Measurements from ENCODE around the gene CDK5RAP3. TPM values are rescaled to one million over a fixed set of nuclear protein-coding genes. Genes with fewer than 3 reads are reported as not detected.
"Not testable (repeated sequence)": the region's sequence is repeated elsewhere in the genome, so short reads cannot be mapped to it uniquely, and the experiment has no call there.

The CDK5RAP3 gene
- total RNA-seq, 1 experiment from 2014 or later, result 53.4 TPM

DNA sequence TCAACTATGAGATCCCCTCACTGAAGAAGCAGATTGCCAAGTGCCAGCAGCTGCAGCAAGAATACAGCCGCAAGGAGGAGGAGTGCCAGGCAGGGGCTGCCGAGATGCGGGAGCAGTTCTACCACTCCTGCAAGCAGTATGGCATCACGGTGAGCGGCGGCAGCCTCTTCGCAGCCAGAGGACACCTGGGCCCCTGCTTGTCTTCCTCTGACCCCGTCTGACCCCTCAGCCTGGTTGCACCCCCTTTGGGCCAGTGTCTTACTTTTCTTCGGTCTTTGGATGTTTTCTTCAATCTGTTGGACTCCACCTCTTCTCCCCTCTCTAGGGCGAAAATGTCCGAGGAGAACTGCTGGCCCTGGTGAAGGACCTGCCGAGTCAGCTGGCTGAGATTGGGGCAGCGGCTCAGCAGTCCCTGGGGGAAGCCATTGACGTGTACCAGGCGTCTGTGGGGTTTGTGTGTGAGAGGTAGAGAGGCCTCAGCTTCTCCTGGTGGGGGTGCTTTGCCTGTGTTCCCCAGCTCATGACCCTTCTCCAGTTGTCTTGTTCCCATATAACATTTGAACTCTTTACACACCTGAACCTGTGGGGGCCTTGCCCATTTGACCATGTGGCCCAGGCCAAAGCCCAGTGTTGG is 4.4 kb downstream of the CDK5RAP3 start:
- DNase-seq (ENCODE audit: low spot score), result no peak

DNA sequence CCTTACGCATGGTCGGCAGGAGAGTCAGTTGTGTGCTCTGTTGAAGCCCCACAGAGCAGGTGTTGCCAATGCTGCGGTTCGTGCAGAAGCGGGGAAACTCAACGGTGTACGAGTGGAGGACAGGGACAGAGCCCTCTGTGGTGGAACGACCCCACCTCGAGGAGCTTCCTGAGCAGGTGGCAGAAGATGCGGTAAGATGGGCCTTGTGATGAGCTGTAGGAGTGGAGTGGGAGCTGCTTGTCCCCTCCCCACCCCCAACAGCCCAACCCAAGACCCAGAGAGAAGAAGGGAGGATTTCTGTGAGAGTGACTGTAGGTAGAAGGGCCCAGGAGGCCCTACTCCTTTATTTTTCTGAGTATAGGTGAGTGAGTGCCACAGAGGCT is 4.9 kb downstream of the CDK5RAP3 start:
- no peak for DNase-seq (ENCODE audit: low spot score)

DNA sequence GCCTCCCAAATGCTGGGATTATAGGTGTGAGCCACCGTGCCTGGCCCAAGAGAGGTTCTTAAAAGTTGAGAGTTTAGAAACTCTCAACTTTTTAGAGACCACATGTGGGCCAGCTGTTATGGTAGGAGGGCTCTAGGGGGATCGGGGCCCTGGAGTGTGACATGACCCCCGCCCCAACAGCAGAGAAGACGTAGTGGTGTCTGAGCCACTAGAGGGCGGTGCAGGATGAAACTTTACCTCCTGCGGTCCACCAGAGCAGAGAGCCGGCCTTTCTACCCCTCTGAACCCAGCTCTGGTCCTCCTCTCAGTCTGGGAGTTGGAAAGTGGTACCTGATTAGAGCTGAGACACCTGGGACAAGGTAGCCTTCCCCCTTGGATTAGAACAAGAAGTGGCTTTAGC is 7.4 kb downstream of the CDK5RAP3 start:
- peak; percentile 54 for DNase-seq (ENCODE audit: low spot score)

DNA sequence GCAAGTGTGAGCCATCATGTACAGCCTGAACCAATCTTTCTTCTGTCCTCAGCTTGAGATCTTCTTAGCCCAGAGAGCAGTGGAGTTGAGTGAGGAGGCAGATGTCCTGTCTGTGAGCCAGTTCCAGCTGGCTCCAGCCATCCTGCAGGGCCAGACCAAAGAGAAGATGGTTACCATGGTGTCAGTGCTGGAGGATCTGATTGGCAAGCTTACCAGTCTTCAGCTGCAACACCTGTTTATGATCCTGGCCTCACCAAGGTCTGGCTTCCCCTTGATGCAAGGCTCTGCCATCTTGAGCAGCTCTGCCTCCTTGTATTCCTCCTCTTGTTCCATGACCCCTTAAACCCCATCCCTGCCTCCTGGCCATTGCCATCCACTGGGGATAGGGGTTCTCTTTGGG is 9.6 kb downstream of the CDK5RAP3 start:
- no peak for DNase-seq (ENCODE audit: low spot score)

DNA sequence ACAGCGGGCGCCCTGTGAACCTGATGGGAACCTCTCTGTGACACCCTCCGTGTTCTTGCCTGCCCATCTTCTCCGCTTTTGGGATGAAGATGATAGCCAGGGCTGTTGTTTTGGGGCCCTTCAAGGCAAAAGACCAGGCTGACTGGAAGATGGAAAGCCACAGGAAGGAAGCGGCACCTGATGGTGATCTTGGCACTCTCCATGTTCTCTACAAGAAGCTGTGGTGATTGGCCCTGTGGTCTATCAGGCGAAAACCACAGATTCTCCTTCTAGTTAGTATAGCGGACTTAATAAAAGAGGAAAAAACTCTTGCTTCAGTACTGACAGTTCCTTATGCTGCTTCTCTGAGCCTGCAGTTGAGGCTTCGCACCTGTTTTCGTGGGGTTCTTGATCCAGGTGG is 10.5 kb downstream of the CDK5RAP3 start:
- no peak for DNase-seq (ENCODE audit: low spot score)

DNA sequence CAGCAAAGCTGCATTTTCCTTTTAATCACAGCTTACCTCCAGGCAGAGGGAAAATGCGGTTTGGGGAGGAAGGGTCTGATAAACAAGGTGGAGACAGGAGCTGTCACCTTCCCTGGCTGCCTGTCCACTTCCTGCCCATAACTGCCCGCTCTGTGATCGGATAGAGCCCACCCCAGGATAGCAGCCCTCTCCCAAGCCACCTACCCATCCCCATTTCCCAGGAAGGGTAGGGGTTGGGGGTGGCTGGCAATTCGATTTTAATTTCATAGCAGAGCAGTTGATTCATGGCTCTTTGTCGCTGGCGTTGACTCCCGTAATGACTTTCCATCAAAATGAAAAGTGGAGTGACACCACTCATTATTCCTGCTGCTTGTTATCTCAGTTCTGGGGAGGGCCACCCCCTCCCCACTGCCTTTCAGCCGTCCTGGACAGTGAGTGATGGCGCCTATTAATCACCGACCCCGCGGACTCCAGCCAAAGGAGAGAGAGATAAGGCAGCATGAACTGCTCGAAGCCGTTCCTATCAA is 11.2 kb downstream of the CDK5RAP3 start:
- no peak for DNase-seq (ENCODE audit: low spot score)

DNA sequence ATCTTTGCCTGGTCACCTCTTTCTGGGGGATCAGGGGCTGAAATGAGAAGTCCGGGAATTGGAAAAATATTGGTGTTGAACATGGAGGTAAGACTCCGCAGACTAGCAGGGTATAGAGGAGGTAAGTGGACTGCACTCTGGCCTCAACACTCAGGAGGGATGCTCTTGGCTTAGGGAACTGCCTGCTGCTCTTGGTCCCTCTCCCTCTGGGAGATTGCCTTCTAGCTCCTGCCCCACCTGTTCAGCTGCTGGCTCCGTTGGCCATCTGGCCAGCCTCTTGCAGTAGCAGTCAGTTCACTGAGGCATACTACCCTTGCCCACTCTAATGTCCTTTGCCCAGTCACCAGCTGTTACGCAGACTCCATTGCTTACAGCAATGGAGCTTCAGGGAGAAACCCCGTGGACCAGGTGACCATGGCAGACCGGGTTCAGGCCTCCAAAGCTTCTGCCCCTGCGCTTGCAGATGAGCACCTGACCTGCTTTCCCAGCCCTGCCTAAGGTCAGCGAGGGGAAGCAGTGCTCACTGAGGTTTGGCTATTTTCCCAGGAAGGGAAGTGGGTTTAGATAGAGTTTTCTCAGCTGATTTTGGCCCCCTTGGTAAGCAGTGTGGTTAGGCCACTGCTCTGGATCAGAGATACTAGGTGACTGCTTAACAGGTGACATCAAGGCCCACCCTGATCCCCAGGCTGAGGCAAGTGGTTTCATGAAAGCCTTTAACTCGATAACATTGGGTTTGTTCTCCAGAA is 11.9 kb downstream of the CDK5RAP3 start:
- DNase-seq (ENCODE audit: low spot score), result no peak

DNA sequence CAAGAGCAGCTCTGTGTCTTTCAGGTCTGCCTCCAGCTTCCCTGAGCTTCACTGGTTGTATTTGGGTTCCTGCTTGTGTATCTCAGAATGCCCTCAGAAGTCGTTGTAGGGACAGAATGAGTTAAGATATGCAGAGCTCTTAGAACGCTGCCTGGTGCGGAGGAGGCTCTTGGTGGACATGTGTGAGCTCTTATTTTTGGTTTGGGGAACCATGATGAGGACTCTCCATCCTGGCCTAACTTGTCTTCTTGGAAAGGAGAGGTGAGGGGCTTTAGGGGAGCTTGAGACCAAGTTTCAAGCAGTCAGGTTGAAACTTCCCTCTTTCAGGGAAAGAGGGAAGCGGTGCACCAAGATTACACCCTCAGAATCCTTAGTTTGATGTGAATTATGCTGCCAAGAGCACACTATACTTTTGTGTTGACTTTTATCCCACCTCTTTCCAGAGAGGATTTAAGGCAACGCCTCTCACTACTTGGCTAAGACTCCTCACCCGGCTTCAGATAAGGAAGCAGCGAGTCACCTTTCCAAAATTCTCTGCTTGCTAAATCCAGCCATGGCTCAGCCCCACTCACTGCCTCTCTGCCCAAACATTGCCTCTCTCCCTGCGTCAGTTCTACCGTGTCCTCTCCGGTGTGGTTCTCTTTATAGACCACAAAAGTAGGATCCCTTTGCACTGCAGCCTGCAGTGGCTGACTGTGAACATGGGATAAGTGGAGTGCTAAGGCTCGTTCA is 12.7 kb downstream of the CDK5RAP3 start:
- no peak for DNase-seq (ENCODE audit: low spot score)

DNA sequence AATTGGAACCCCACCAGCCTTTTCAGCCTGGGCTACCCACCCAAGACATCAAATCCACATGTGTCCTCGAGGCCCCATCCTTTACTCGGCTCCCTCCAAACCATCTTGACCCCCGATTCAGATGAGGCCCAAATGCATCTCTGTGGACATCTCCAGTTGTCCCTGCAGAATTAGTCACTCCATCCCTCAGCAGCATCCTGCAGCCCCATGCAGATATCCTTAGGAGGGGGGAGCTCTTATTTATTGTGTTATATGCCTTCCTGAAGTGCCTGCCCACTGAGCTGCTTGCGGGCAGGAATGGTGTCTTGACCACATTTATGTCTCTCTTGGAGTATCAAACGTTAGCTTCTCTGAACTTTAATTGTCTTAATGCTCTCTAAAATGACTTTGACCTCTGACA is 15.6 kb downstream of the CDK5RAP3 start:
- DNase-seq (ENCODE audit: low spot score), result no peak

DNA sequence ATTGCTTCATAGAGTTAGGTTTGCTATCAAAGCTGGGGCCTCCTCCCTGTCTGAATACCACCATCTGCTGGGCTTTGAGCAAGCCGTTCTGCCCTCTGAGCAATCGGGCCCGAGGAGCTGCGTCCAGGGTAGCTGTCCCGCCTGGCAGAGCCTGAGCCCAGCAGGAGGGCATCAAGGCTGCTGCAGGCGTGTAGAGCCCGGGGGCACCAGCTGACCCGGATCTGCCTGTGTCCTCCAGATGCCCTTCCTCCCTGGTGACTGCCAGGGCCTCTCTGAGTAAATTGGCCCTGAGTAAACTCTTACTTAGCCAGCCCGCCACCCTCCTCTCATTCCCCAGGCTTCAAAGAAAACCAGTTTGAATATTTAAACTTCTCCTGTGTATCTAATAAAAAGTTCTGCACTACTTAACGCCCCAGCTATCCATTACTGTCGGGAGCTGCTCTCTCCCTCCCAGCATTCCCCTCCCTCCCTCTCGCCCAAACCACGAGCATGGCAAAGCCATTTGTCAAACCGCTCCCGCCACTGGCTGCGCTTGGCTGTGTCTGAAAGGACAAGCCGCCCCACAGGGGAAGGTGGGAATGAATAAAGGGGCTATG is 16.4 kb downstream of the CDK5RAP3 start:
- DNase-seq (ENCODE audit: low spot score), result peak; percentile 55

DNA sequence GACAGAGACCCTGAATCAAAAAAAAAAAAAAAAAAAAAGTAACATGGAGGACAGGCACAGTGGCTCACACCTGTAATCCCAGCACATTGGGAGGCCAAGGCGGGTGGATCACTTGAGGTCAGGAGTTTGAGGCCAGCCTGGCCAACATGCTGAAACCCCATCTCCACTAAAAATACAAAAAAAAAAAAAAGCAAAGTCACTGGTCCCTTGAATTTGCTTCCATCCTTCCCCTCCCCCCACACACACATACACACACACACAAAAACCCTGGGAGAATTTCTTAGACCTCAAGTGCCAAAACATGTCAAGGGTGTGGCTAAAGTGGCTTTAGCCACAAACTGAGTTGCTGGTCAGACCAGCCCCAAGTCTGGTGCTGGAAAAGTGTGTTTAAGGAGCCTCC is 17.5 kb downstream of the CDK5RAP3 start:
- DNase-seq (ENCODE audit: low spot score), result not testable (repeated sequence)

DNA sequence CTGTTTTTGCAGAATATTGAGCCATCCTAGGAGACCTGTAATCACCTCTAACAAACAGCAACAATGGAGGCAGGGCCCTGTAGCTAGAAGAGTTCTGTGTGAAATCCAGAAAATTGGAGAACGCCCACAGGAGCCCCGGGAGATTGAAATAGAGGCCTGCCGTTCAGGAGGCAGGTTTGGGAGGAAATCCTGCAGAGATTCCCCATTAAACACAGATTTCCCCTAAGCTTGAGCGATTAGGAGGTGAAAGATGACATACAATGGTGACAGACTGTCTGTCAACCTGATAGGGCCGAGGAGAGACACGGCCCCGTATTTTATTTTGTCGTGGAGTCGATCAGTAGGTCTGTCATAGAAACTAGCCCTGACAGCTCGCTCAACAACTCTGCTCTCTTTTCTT is 18.2 kb downstream of the CDK5RAP3 start:
- DNase-seq (ENCODE audit: low spot score), result no peak

DNA sequence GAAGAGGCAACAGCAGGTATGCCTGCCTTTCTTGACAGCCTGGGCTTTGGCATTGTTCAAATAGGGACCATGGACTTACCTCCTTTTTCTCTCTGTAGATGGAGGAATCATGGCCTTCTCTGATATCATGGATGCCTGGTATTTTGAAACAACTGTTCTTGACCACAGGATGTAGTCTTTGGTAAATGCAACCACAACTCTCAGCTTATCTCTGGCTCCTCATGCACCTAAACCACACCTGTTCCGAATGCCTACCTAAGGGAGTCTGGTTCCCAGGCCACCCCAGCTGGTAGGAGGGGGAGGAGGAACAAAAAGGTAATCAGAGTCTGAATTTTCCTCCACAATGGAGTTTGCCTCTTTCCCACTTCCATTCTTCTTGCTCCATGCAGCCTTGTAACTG is 18.8 kb downstream of the CDK5RAP3 start:
- DNase-seq (ENCODE audit: low spot score), result no peak

DNA sequence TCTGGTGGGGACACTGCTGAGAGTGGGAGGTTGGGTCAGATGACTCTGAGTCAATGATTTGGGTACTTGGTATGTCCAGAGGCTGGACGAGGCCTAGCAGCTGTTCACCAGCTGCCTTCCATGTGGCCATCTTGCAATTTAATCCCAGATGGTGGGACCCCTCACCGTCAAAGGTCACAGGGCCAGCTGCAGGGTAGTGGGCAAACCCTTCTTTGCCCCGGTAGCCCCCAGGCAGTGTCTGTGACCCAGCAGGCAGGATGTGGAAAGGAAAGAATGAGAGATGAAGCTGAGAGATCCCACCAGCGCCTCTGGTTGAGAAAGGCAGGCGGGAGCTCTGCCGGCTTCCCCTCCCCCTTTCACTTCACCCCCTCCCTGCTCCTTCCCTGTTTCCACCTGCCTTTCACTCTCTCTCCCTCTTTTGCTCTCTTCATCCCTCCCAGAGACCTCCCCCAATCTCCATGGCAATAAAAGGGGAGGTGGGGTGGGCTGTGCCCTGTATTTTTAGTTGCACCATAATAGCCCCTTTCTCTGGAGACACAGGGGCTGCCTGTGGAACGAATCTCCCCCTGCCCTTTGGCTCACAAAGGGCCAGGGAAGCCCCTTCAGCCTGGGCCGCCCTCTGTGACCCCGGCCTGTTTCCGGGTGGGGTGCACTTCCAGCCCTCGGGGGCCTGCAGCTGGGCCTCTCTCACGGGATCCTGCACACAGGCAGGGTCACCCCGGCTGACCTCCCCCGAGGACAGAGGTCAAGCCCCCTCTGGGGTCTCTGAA is 20.2 kb downstream of the CDK5RAP3 start:
- DNase-seq (ENCODE audit: low spot score), result no peak

DNA sequence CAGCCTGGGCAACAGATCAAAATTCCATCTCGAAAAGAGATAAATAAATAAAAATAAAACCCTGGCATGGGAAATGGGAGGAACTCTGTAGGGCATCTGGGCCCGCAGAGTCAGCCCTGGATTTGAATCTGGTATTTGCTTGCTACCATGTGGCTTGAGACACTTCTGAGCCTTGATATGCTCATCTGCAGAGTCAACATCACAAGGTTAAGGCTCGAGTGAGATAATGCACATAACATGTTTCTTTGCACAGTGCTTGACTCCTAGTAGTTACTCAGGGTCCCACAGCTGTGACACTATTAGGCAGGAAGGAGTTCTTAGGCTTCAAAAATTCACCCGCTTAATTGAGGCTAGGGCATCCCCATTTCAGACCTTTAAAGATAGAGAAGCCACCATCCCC is 21.3 kb downstream of the CDK5RAP3 start:
- DNase-seq (ENCODE audit: low spot score), result no peak

DNA sequence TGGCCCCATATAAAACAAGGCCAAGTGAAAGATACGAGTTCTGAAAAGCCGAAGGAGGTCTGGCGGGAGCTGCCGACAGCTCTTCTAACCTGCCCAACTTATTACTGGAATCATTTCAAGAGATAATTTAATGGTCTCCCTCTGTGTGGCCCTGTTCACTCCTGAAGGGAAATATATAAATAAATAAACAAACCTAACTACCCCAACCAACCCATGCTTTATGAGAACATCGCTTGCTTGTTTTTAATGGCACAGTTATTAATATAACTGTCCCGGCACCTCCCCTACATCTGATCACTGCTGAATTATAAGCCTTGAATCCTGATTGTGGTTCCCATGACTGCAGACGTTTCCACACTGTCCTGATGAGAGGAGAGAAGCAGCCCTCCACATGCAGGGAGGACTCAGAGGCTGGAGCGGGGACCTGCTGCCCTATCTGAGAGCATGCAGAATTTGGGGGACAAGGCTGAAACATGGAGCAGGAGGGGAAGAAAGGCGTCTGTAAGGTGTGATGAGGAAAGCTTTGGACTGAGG is 22.2 kb downstream of the CDK5RAP3 start:
- DNase-seq (ENCODE audit: low spot score), result no peak

DNA sequence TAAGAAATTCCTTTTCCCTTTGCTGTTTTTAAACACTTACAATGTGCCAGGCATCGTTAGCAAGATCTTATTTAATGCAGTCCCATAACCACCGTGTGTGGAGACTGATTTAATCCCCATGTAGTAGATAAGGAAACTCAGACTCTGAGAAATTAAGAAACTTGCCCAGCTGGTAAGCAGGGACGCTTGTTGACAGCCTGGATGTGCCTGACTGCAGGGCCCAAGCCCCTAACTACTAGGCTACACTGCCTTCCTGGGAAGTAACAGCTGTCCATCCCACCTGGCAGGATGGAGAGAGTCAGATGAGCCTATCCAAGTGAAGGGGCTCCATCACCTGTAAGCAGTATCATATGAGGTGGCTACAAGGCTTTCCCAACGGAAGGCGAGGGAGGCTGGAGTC is 23.1 kb downstream of the CDK5RAP3 start:
- DNase-seq (ENCODE audit: low spot score), result no peak

DNA sequence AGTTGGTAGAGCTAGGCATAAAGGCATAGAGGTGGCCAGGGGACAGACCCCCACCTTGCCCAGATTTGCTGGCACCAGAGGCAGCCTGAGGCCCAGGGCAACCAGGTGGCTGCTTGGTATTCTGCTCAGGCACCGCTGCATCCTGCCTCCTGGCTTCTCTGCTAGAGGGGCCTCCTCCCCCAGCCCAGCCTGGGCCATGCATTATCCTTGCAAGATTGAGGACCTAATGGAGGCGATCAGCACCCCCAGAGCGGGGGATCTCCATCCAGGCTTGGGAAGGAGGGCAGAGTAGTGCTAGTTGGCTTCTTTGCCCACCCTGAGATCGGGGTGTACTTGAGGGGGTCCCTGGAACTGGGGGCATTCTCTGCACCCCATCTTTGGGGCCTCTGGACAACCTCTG is 23.8 kb downstream of the CDK5RAP3 start:
- DNase-seq (ENCODE audit: low spot score), result no peak

DNA sequence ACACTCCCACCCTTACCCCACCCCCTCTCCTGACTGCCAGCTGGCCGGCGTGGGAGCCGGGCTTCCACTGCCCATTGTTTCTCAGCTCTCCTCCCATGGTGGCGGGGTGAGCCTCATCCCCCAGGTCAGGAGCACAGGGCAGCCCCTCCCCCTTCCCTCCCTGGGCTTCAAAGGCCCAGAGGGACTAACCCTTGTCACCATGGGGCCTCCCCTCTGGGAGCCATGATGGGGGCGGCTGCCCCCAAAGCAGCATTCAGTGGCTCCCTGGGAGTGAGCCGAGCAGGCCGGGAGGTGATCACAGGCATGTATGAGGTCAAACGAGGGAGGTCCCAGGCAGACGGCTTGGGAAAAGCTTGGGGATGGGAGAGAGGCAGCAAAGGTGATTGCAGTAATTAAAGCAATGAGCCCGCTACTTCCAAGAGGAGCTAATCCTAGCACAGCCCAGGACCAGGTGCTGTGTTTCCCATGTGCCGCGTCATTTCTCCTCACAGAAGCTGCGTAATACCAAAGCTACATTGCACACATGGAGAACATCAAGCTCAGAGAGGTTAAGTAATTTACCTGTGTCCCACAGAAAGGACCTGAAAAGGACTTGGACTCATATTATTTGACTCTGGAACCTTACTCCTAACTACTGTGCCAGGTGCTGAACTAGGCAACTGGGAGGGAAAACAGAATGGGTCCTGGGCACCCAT is 24.5 kb downstream of the CDK5RAP3 start:
- DNase-seq (ENCODE audit: low spot score), result no peak

DNA sequence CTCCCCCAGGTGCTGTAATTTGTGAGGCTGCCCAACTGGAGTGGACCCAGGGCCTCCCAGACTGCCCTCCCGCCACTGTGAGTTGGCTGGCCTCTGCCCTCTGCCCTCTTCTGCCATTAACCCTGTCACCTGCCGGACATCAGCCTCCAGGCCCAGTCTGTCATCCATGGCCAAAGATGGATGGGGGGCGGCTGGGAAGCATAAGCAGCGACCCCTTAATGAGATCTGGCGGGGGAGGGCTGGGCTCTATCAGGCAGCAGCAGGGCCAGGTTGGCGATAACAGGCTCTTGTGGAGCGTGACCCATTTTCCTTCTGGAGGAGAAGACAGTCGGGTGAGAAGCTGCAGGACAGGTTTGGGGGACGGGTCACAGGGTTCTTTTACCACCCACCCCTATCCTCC is 25.3 kb downstream of the CDK5RAP3 start:
- DNase-seq (ENCODE audit: low spot score), result no peak

DNA sequence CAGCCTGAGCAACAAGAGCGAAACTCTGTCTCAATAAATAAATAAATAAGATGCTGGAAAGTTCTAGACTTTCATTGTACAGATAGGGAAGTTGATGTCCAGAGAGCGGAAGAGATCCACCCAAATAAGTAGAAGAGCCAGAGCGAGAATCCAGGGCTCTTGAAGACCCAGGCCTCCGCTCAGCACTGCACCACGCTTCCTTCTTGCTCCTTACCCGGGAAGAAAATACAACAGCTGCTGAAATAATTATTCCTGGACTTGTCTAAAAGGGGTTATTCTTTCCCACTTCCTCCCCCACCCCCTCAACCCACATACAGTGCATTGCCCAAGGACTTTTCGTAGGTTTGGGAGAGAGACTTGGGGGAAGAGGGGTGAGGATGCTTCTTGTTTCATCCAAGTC is 26.7 kb downstream of the CDK5RAP3 start:
- DNase-seq (ENCODE audit: low spot score), result no peak

Measured in H4 (cell line).